Activated CD4-positive, CD25-positive, alpha-beta regulatory T cell treated with anti-CD3 and anti-CD28 coated beads, Interleukin-2, amount 50 U/mL, for 72 hours (primary cell): ENCODE data around the gene NSG1.
"Not testable (repeated sequence)": the region's sequence is repeated elsewhere in the genome, so short reads cannot be mapped to it uniquely, and the experiment has no call there.

Source experiments
- DNase-seq: peaks from one replicate; pipeline ENCODE4 v3.0.0; 2021

The NSG1 gene

GRCh38 chr4:4386736-4387392 is at the start of gene NSG1:
TSS of gene NSG1 (plus strand) at chr4:4387102. CDS start at chr4:4387630, 528 bp downstream.
- DNase-seq, result no peak

- DNase-seq, result no peak
Measured at GRCh38 chr4:4338210-4339001, 48.5 kb upstream of the NSG1 start.

GRCh38 chr4:4339504-4340085 is 47.3 kb upstream of the NSG1 start:
- no peak for DNase-seq

- DNase-seq, result no peak
Measured at GRCh38 chr4:4341861-4342650, 44.8 kb upstream of the NSG1 start.

GRCh38 chr4:4343038-4343437 is 43.9 kb upstream of the NSG1 start:
- DNase-seq, result no peak

- no peak for DNase-seq
Measured at GRCh38 chr4:4344915-4345527, 41.9 kb upstream of the NSG1 start.

- DNase-seq, result no peak
Measured at GRCh38 chr4:4347585-4347984, 39.3 kb upstream of the NSG1 start.

- DNase-seq, result not testable (repeated sequence)
Measured at GRCh38 chr4:4348585-4348984, 38.3 kb upstream of the NSG1 start.

GRCh38 chr4:4349867-4350266 is 37.0 kb upstream of the NSG1 start:
- DNase-seq, result no peak

GRCh38 chr4:4350909-4351308 is 36.0 kb upstream of the NSG1 start:
- DNase-seq, result no peak

GRCh38 chr4:4355302-4355701 is 31.6 kb upstream of the NSG1 start:
- DNase-seq, result no peak

- DNase-seq, result no peak
Measured at GRCh38 chr4:4356106-4357041, 30.5 kb upstream of the NSG1 start.

- no peak for DNase-seq
Measured at GRCh38 chr4:4358093-4358854, 28.6 kb upstream of the NSG1 start.

- no peak for DNase-seq
Measured at GRCh38 chr4:4361883-4362282, 25.0 kb upstream of the NSG1 start.

GRCh38 chr4:4362991-4363697 is 23.8 kb upstream of the NSG1 start:
- no peak for DNase-seq

GRCh38 chr4:4364061-4364460 is 22.8 kb upstream of the NSG1 start:
- no peak for DNase-seq

- no peak for DNase-seq
Measured at GRCh38 chr4:4364486-4365208, 22.3 kb upstream of the NSG1 start.

- DNase-seq, result no peak
Measured at GRCh38 chr4:4368809-4369580, 17.9 kb upstream of the NSG1 start.
